SK-N-SH treated with all-trans-retinoic acid at 6 μM for 48 hours (cell line): Measurements from ENCODE around the gene DNAJC4.

ENCODE experiments used
- ATAC-seq: fragments of 200-7000 bp; cut with Tn5 transposase; 3 replicates; pipeline ENCODE4 v1.9.1; 2020; ENCODE audit warnings: mild to moderate bottlenecking, moderate library complexity
- BACH2 ChIP-seq: fragments of 250-450 bp; sonication (Bioruptor Pico); IDR thresholded peaks from 2 replicates; pipeline ENCODE4 v1.9.0; 2021; ENCODE audit warnings: mild to moderate bottlenecking, borderline replicate concordance
- CSRNP3 ChIP-seq: fragments of 250-450 bp; sonication (Bioruptor Pico); IDR thresholded peaks from 2 replicates; pipeline ENCODE4 v1.5.1; 2021; ENCODE audit warnings: mild to moderate bottlenecking, moderate library complexity
- ESRRG ChIP-seq: fragments of 250-450 bp; sonication (Bioruptor Pico); IDR thresholded peaks from 2 replicates; pipeline ENCODE4 v1.6.1; 2021; ENCODE audit warnings: mild to moderate bottlenecking
- GLIS3 ChIP-seq: fragments of 250-450 bp; sonication (Bioruptor Pico); IDR thresholded peaks from 2 replicates; pipeline ENCODE4 v1.5.0; 2020; ENCODE audit warnings: mild to moderate bottlenecking, moderate library complexity
- ISL1 ChIP-seq: fragments of 250-450 bp; sonication (Bioruptor Pico); IDR thresholded peaks from 2 replicates; pipeline ENCODE4 v2.1.2; 2022; ENCODE audit warnings: mild to moderate bottlenecking, moderate library complexity
- TSHZ2 ChIP-seq: fragments of 250-450 bp; sonication (Bioruptor Pico); IDR thresholded peaks from 2 replicates; pipeline ENCODE4 v1.5.0; 2020; ENCODE audit warnings: mild to moderate bottlenecking, moderate library complexity
- ZNF565 ChIP-seq: fragments of 450-650 bp; formaldehyde crosslinking; conservative IDR thresholded peaks from 2 replicates; pipeline ENCODE4 v1.5.0; 2020; ENCODE audit warnings: low read depth, mild to moderate bottlenecking, moderate library complexity
- TF ChIP-seq, protein P1 (sequence below): fragments of 250-450 bp; sonication (Bioruptor Pico); IDR thresholded peaks from 2 replicates; pipeline ENCODE4 v1.8.0; 2021; ENCODE audit warnings: low read depth, mild to moderate bottlenecking, moderate library complexity, borderline replicate concordance
- TF ChIP-seq, protein P2 (sequence below): fragments of 250-450 bp; sonication (Bioruptor Pico); IDR thresholded peaks from 2 replicates; pipeline ENCODE4 v1.8.0; 2020; ENCODE audit warnings: mild to moderate bottlenecking, moderate library complexity, borderline replicate concordance
- TF ChIP-seq, protein P3 (sequence below): fragments of 250-450 bp; sonication (Bioruptor Pico); IDR thresholded peaks from 2 replicates; pipeline ENCODE4 v1.5.1; 2020; ENCODE audit warnings: low read depth, mild to moderate bottlenecking, moderate library complexity

The DNAJC4 gene

DNA sequence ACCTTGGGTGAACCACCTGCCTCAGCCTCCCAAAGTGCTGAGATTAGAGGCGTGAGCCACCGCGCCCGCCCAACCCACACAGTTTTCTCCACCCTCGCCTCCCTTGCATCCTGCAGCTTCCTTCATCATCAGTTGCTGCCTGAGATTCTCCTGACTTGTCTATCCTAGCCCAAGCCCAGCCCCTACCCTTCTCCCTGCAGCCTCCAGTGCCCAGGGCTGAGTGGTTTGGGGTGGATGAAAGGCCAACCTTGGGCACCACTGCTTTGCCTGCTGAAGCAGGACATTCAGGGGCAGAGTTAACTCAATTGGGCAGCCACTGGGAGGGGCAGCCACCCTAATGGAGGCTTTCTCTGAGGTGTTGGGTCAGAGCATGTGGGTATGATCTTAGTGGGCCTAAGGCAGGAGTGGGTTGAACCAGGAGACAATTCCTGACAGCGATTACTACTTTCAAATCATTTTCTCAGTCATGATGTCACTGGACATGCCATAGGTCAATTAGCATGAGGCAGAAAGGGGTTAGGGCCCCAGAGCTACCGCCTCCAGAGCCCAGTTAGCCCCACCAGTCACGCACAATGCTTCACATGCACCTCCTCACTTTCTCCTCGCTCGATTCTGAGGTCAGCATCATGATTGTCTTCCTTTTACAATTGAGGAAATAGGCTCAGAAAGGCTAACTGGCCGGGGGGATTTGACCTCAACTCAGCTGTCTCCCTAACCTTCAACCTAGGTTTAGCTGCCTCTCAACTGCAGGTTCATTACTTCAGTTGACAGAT, 9.5 kb downstream of the DNAJC4 start (continued):
- no peak for TF ChIP-seq ESRRG
- no peak for TF ChIP-seq GLIS3
- TF ChIP-seq BACH2 = no peak

DNA sequence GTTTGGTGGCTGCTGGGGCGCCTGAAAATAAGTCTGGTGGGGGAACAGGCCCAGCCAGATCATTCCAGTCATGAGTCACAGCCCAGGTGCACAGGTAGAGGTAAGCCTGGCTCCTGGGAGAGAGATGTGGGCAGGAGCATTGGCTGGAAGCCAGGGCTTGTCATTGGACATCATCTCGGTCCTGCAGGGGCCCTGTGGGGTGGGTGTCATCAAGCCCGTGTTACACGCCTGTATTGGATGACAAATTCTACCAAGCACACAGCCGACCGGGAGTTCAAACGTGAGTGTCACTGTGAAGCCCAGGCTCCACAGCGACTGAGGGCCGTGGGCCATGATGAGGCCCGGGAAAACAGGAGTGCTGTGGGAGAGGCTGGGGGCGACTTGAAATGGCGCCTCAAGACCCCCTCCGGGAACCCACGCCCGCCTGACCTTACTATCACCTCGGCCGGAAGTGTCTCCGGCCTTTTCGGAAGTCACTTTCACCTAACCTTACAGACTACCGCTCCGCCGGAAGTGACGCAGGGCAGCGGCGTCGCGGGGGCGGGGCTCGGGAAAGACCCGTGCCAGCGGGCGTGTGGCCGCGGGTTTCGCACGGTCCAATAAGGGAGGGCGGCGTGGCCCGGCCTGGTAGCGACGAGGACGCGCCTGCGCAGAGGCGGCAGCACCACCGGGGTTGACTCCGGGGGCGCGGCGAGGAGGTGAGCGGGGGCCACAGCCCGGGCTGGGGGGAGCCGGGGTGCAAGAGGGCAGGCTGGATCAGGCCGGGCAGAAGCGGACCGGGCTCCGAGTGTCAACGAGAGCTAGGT, 10.3 kb downstream of the DNAJC4 start, which contains the start of gene FKBP2:
Gene FKBP2 (plus strand): TSS at position 661 of the 806 bp plus-strand sequence. CDS start 1,293 bp downstream, outside the sequence.
- ATAC-seq = peak; percentile 60

DNA sequence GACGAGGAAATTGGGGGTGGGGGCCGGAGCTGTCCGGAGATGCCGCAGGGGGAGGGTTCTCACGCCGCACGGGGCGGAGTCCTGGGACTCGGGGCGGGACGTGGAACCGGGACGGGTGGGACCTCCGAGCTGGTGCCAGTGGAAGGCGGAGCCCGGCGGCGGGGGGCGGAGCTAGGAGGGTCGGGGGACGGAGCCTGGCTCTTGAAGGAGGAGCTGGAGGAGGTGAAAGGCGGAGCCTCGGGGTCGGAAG, 10.8 kb downstream of the DNAJC4 start:
- TF ChIP-seq ESRRG = no peak
- TF ChIP-seq, protein P1, sequence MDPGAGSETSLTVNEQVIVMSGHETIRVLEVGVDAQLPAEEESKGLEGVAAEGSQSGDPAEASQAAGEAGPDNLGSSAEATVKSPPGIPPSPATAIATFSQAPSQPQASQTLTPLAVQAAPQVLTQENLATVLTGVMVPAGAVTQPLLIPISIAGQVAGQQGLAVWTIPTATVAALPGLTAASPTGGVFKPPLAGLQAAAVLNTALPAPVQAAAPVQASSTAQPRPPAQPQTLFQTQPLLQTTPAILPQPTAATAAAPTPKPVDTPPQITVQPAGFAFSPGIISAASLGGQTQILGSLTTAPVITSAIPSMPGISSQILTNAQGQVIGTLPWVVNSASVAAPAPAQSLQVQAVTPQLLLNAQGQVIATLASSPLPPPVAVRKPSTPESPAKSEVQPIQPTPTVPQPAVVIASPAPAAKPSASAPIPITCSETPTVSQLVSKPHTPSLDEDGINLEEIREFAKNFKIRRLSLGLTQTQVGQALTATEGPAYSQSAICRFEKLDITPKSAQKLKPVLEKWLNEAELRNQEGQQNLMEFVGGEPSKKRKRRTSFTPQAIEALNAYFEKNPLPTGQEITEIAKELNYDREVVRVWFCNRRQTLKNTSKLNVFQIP = no peak
- no peak for TF ChIP-seq ISL1 (CRISPR knock-in tag)
- TF ChIP-seq ZNF565 (CRISPR knock-in tag) = no peak
- ATAC-seq = peak; percentile 82

More for the DNA sequence above, 10.3 kb downstream of the DNAJC4 start, which contains the start of gene FKBP2:
- TF ChIP-seq, protein P2, sequence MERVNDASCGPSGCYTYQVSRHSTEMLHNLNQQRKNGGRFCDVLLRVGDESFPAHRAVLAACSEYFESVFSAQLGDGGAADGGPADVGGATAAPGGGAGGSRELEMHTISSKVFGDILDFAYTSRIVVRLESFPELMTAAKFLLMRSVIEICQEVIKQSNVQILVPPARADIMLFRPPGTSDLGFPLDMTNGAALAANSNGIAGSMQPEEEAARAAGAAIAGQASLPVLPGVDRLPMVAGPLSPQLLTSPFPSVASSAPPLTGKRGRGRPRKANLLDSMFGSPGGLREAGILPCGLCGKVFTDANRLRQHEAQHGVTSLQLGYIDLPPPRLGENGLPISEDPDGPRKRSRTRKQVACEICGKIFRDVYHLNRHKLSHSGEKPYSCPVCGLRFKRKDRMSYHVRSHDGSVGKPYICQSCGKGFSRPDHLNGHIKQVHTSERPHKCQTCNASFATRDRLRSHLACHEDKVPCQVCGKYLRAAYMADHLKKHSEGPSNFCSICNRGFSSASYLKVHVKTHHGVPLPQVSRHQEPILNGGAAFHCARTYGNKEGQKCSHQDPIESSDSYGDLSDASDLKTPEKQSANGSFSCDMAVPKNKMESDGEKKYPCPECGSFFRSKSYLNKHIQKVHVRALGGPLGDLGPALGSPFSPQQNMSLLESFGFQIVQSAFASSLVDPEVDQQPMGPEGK = peak; percentile 79
- TF ChIP-seq TSHZ2 = no peak

DNA sequence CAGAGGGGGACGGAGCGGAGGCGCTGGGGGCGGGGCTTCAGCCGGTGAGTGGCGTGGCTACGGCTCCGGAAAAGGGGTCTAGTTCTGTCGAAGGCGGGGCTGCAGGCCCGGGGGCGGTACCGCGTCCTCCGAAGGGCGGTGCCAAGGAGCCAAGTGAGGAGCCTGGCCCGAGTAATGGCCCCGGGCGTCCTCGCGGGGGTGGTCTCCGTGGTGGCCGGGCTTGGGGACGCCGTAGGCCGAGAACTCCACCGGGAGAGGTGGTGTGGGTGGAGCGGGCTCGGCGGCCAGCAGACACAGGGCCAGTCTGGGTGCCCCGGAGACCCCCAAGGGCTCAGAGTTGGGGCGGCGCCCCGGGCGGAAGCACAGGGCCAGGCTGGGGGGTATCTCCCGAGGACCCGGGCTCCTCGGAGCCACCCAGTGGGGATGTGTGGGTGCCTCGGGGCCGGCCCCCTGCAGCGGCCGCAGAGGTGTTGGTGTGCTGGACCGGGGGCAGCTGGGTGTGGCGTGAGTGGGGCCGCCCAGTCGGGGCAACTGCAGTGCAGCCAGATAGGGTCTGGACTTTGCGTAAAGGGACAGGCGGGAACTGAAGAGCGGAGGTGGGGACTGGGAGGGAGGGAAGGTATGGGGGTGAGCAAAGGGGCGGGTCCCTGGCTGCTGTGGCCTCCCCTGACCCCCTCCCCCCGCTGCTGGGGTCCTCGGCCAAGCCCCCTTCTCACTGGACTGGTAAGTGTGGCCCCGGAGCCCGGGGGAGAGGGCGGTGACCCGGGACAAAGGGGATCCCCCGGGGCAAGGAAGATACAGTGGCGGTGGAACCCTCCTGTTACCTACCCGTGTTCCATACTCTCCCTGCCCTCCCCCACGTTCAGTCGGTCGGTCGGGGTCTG, 11.4 kb downstream of the DNAJC4 start:
- peak; percentile 83 for ATAC-seq

More for the DNA sequence above, 11.4 kb downstream of the DNAJC4 start:
- 0 out of 2 replicates have a peak, but pooled peaks have one; percentile 43 for TF ChIP-seq CSRNP3 (CRISPR knock-in tag)
- TF ChIP-seq, protein P3, sequence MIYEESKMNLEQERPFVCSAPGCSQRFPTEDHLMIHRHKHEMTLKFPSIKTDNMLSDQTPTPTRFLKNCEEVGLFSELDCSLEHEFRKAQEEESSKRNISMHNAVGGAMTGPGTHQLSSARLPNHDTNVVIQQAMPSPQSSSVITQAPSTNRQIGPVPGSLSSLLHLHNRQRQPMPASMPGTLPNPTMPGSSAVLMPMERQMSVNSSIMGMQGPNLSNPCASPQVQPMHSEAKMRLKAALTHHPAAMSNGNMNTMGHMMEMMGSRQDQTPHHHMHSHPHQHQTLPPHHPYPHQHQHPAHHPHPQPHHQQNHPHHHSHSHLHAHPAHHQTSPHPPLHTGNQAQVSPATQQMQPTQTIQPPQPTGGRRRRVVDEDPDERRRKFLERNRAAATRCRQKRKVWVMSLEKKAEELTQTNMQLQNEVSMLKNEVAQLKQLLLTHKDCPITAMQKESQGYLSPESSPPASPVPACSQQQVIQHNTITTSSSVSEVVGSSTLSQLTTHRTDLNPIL = no peak
